Neural crest cell (in vitro differentiated cells): Measurements from ENCODE around the gene WNT9B. TPM values are rescaled to one million over a fixed set of nuclear protein-coding genes. Genes with fewer than 3 reads are reported as not detected.

ENCODE experiments used
- DNase-seq: peaks from one replicate; pipeline ENCODE4 v3.0.0; 2021; ENCODE audit warnings: low read depth, mixed read lengths, low spot score
- H3K27ac Mint-ChIP-seq: one replicate; pipeline ENCODE4 v1.8.0; 2021; ENCODE audit warnings: mild to moderate bottlenecking, mixed read lengths; ENCODE audit not compliant: unreplicated experiment
- H3K27me3 Mint-ChIP-seq: 2 replicates; pipeline ENCODE4 v1.8.0; 2021; ENCODE audit warnings: low read depth, mild to moderate bottlenecking, mixed read lengths
- H3K36me3 Mint-ChIP-seq: 2 replicates; pipeline ENCODE4 v1.8.0; 2021; ENCODE audit warnings: low read depth, mild to moderate bottlenecking, mixed read lengths
- H3K4me1 Mint-ChIP-seq: 2 replicates; pipeline ENCODE4 v1.8.0; 2021; ENCODE audit warnings: mixed read lengths
- H3K4me3 Mint-ChIP-seq: one replicate; pipeline ENCODE4 v1.8.0; 2021; ENCODE audit warnings: mild to moderate bottlenecking, mixed read lengths
- H3K9me3 Mint-ChIP-seq: 2 replicates; pipeline ENCODE4 v1.8.0; 2021; ENCODE audit warnings: mixed read lengths
- CTCF ChIP-seq: fragments of 200-600 bp; sonication (generic); conservative IDR thresholded peaks from 2 replicates; pipeline ENCODE4 v1.5.0; 2021; ENCODE audit warnings: antibody characterized with exemption, mild to moderate bottlenecking
- total RNA-seq: library from RNA; stranded (reverse); gene quantifications from 2 replicates; pipeline ENCODE4 v1.2.1, GENCODE V29; 2021

Gene WNT9B
- total RNA-seq, 1 donor from 2014 or later: not detected

GRCh38 chr17:46898364-46898763 lies 47.0 kb downstream of the WNT9B start:
- H3K36me3 Mint-ChIP-seq: no peaks in the 10 kb centered on the region
- no peak for TF ChIP-seq CTCF
- H3K27me3 Mint-ChIP-seq: peaks cover 25% of the 10 kb centered on the region

GRCh38 chr17:46898860-46899259 lies 47.5 kb downstream of the WNT9B start:
- Mint-ChIP-seq H3K4me3 (no peak overlapping the region), H3K4me1 (no peaks in the 10 kb centered on the region), H3K9me3 (no peaks in the 10 kb centered on the region), H3K27me3 (peaks cover 23% of the 10 kb centered on the region), H3K36me3 (no peaks in the 10 kb centered on the region), H3K27ac (no peak overlapping the region)
- no peak for TF ChIP-seq CTCF
- DNase-seq: no peak

More at GRCh38 chr17:46898364-46898763, 47.0 kb downstream of the WNT9B start:
- Mint-ChIP-seq H3K27ac (no peak overlapping the region), H3K9me3 (no peaks in the 10 kb centered on the region), H3K4me1 (no peaks in the 10 kb centered on the region), H3K4me3 (no peak overlapping the region)
- DNase-seq: no peak

GRCh38 chr17:46901291-46901690 lies 49.9 kb downstream of the WNT9B start:
- H3K9me3 Mint-ChIP-seq: no peaks in the 10 kb centered on the region
- H3K27ac Mint-ChIP-seq: no peak overlapping the region
- no peak for DNase-seq
- no peak overlapping the region for H3K4me3 Mint-ChIP-seq
- no peaks in the 10 kb centered on the region for H3K4me1 Mint-ChIP-seq
- H3K36me3 Mint-ChIP-seq: no peaks in the 10 kb centered on the region
- TF ChIP-seq CTCF: no peak
- H3K27me3 Mint-ChIP-seq: peaks cover 23% of the 10 kb centered on the region

- Mint-ChIP-seq H3K27ac (no peak overlapping the region), H3K4me1 (no peaks in the 10 kb centered on the region), H3K27me3 (peaks cover 20% of the 10 kb centered on the region), H3K36me3 (no peaks in the 10 kb centered on the region), H3K4me3 (no peak overlapping the region), H3K9me3 (no peaks in the 10 kb centered on the region)
- no peak for TF ChIP-seq CTCF
- DNase-seq: no peak
Observed at GRCh38 chr17:46903762-46904672, 52.6 kb downstream of the WNT9B start.

- no peak for DNase-seq
- no peak overlapping the region for H3K27ac Mint-ChIP-seq
- no peaks in the 10 kb centered on the region for H3K9me3 Mint-ChIP-seq
- no peak overlapping the region for H3K4me3 Mint-ChIP-seq
- H3K4me1 Mint-ChIP-seq: no peaks in the 10 kb centered on the region
- H3K27me3 Mint-ChIP-seq: peaks cover 8% of the 10 kb centered on the region
- no peak for TF ChIP-seq CTCF
- no peaks in the 10 kb centered on the region for H3K36me3 Mint-ChIP-seq
Observed at GRCh38 chr17:46908068-46908737, 56.8 kb downstream of the WNT9B start.
